ENCODE results near the gene APOC4. TPM values are rescaled to one million over a fixed set of nuclear protein-coding genes. Genes with fewer than 3 reads are reported as not detected.
"Not testable (repeated sequence)": the region's sequence is repeated elsewhere in the genome, so short reads cannot be mapped to it uniquely, and the experiment has no call there.

Gene APOC4
- total and polyA plus RNA-seq, 3 donors from 2014 or later, result not detected

DNA sequence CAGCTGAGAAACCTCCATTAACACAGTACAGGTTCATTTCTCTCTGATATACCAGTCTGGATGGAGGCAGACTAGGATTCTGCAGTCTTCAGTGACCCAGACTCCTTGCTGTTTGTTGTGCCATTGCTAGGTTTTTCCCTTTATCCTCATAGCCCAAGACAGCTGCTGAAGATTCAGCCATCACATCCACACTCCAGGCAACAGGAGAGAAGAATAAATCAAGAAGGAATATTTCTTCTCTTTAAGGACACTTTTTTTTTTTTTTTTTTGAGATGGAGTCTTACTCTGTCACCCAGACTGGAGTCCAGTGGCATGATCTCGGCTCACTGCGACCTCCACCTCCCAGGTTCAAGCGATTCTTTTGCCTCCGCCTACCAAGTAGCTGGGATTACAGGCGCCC, 27.4 kb downstream of the APOC4 start:
- no peak overlapping the region for H3K27ac ChIP-seq
- no peaks in the 10 kb centered on the region for H3K36me3 ChIP-seq (ENCODE audit: low read depth, missing control alignments)
- intact Hi-C loops (cut with DNase I; ENCODE audit: low total_unique reads), result no loop called here
- H3K4me1 ChIP-seq, result no peaks in the 10 kb centered on the region
- DNase-seq, result no peak
- TF ChIP-seq POLR2A (IDR thresholded peaks at IDR 0.05), result no peak
- TF ChIP-seq, protein P1, sequence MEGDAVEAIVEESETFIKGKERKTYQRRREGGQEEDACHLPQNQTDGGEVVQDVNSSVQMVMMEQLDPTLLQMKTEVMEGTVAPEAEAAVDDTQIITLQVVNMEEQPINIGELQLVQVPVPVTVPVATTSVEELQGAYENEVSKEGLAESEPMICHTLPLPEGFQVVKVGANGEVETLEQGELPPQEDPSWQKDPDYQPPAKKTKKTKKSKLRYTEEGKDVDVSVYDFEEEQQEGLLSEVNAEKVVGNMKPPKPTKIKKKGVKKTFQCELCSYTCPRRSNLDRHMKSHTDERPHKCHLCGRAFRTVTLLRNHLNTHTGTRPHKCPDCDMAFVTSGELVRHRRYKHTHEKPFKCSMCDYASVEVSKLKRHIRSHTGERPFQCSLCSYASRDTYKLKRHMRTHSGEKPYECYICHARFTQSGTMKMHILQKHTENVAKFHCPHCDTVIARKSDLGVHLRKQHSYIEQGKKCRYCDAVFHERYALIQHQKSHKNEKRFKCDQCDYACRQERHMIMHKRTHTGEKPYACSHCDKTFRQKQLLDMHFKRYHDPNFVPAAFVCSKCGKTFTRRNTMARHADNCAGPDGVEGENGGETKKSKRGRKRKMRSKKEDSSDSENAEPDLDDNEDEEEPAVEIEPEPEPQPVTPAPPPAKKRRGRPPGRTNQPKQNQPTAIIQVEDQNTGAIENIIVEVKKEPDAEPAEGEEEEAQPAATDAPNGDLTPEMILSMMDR (IDR thresholded peaks at IDR 0.05), result no peak
- 84 to 97% methylated on average over 5 of the region's 5 CpGs for WGBS, 2 donors
- H3K27me3 ChIP-seq, result no peaks in the 10 kb centered on the region
- no peak overlapping the region for H3K4me3 ChIP-seq
- H3K9me3 ChIP-seq, result no peaks in the 10 kb centered on the region

DNA sequence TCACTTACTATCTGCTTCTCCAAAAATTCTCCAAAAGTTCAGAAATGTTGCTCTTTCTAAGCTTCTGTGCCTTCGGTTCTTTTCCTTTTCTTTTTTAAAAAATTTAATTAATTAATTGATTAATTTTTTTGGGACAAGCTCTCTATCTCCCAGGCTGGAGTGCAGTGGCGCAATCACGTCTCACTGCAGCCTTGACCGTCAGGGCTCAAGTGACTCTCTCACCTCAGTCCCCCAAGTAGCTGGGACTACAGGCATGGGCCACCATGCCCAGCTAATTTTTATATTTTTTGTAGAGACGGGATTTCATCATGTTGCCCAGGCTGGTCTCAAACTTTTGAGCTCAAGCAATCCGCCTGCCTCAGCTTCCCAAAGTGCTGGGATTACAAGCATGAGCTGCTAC, 29.4 kb downstream of the APOC4 start:
- H3K27me3 ChIP-seq; H3K36me3 ChIP-seq (ENCODE audit: low read depth, missing control alignments); DNase-seq; intact Hi-C loops (cut with DNase I; ENCODE audit: low total_unique reads); H3K9me3 ChIP-seq; H3K27ac ChIP-seq; H3K4me3 ChIP-seq; H3K4me1 ChIP-seq: not testable (repeated sequence)
- WGBS, 2 donors, result 77 to 84% methylated on average over 6 of the region's 6 CpGs

DNA sequence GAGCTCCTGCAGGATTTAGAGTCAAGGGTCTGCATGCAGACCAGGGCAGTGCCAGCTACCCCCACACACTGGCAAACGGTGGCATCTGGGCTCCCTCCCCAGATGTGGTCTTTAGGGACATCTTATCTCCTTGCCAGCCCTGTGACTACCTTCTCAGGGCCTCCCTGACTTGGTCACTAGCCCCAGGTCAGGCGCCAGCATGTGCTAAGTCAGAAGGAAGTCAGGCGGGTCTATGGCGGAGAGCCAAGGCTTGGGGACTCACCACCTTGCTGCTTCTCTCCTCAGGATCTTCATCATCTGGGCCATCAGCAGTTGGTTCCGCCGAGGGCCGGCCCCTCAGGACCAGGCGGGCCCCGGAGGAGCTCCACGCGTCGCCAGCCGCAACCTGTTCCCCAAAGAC, 30.8 kb downstream of the APOC4 start:
- Histone ChIP-seq H3K4me3 (no peak overlapping the region), H3K27me3 (no peaks in the 10 kb centered on the region), H3K36me3 (ENCODE audit: low read depth, missing control alignments) (no peaks in the 10 kb centered on the region), H3K4me1 (no peaks in the 10 kb centered on the region), H3K27ac (no peak overlapping the region), H3K9me3 (no peaks in the 10 kb centered on the region)
- DNase-seq, result no peak
- WGBS, 2 donors, result 89 to 93% methylated on average over 12 to 13 of the region's 13 CpGs
- no peak for TF ChIP-seq POLR2A (IDR thresholded peaks at IDR 0.05)
- TF ChIP-seq, protein P1 (IDR thresholded peaks at IDR 0.05), result no peak
- intact Hi-C loops (cut with DNase I; ENCODE audit: low total_unique reads), result no loop called here

DNA sequence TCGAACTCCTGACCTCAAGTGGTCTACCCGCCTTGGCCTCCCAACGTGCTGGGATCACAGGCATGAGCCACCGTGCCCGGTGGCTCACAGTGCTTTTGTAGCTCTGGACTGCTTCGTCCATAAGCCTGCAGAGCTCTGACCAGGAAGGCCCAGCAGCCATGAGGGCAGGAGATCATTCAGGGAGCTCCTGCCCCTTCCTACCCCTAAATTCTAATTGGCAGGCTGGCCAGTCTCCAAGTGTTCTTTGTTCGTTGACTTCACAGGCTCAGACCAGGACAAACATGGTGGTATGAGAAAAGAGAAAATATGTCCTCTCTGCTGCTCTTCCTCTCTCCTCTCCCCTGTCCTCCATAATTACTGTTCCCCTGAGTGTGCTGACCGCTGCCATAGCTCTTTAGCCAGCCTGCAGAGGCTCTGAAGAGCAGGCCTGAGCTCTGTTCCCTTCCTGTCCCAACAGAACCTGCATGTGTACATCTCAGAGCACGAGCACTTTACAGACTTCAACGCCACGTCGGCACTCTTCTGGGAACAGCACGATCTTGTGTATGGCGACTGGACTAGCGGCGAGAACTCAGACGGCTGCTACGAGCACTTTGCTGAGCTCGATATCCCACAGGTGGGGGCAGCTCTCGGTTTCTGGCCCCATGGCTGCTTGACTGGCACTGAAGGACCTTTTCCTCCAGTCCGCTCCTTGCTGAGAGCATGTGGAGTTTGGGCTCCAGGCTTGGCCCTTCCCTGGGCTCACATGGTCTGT, 32.1 kb downstream of the APOC4 start:
- H3K36me3 ChIP-seq (ENCODE audit: low read depth, missing control alignments), result no peaks in the 10 kb centered on the region
- H3K27ac ChIP-seq, result no peak overlapping the region

DNA sequence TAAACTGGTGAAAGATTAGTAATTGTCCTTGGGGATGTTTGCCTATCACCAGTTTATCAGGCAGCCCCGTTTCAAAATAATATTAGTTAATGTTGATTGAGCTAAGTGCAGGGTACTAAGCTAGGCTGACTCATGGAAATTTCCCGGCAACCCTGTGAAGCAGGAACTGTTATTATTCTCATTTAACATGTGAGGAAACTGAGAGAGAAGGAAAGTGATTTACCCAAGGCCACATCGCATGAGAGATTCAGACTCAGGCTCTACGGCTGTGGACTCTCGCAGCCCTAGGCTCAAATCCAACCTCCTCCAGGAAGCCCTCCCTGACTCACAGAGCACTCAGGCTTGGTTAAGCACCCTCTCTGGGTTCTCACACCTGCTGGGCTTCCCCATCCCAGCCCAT, 32.8 kb downstream of the APOC4 start:
- DNase-seq, result no peak
- Histone ChIP-seq H3K4me1 (no peaks in the 10 kb centered on the region), H3K27ac (no peak overlapping the region), H3K9me3 (no peaks in the 10 kb centered on the region), H3K4me3 (no peak overlapping the region), H3K27me3 (no peaks in the 10 kb centered on the region), H3K36me3 (ENCODE audit: low read depth, missing control alignments) (no peaks in the 10 kb centered on the region)
- intact Hi-C loops (cut with DNase I; ENCODE audit: low total_unique reads), result no loop called here
- 78 to 87% methylated on average over 5 of the region's 5 CpGs for WGBS, 2 donors
- no peak for TF ChIP-seq POLR2A (IDR thresholded peaks at IDR 0.05)
- TF ChIP-seq, protein P1 (IDR thresholded peaks at IDR 0.05), result no peak

More for the DNA sequence above, 32.1 kb downstream of the APOC4 start:
- TF ChIP-seq, protein P1 (IDR thresholded peaks at IDR 0.05), result no peak
- 93 to 96% methylated on average over 15 to 21 of the region's 21 CpGs for WGBS, 2 donors
- H3K4me3 ChIP-seq, result no peak overlapping the region
- intact Hi-C loops (cut with DNase I; ENCODE audit: low total_unique reads), result no loop called here
- H3K4me1 ChIP-seq, result no peaks in the 10 kb centered on the region
- H3K9me3 ChIP-seq, result no peaks in the 10 kb centered on the region
- H3K27me3 ChIP-seq, result no peaks in the 10 kb centered on the region
- no peak for DNase-seq

Measured in testis (tissue), 3 donors.